Right cardiac atrium (tissue), 5 donors: Measurements from ENCODE around the gene CIRBP. TPM values are rescaled to one million over a fixed set of nuclear protein-coding genes. Genes with fewer than 3 reads are reported as not detected.

ENCODE experiments used
- ATAC-seq, 2 donors: fragments of 200-7000 bp; cut with Tn5 transposase; one replicate each; pipeline versions ENCODE4 v1.8.0 to v1.9.1; 2020; ENCODE audit warnings: moderate library complexity in 2 of 2, mild to moderate bottlenecking in 1 of 2
- DNase-seq, 3 donors: peaks; one replicate each; pipeline ENCODE4 v3.0.0-alpha.2; 2020
- H3K27ac ChIP-seq: one replicate; pipeline ENCODE4 v1.5.1; 2013; ENCODE audit warnings: mild to moderate bottlenecking, low read length, control low read depth, moderate library complexity
- H3K27me3 ChIP-seq: one replicate; pipeline ENCODE4 v1.6.1; 2013; ENCODE audit not compliant: control insufficient read depth, insufficient read depth
- H3K4me1 ChIP-seq: one replicate; pipeline ENCODE4 v1.6.1; 2013; ENCODE audit warnings: low read length; ENCODE audit not compliant: control insufficient read depth, insufficient read depth
- H3K4me3 ChIP-seq: one replicate; pipeline ENCODE4 v1.5.1; 2013; ENCODE audit warnings: low read length, control low read depth
- H3K9me3 ChIP-seq: one replicate; pipeline ENCODE4 v1.6.1; 2013; ENCODE audit warnings: low read length; ENCODE audit not compliant: control insufficient read depth
- WGBS: extraction: QIAGEN DNeasy Blood & Tissue Kit; methylation state at CpG from one replicate; pipeline ENCODE4 v1.1.7; 2013; 5-methylcytosine and 5-hydroxymethylcytosine counted together
- intact Hi-C, 4 donors: fragments of 100-400 bp; cut with DNase I; formaldehyde crosslinking; loops; one replicate each; pipeline versions ENCODE4 v1.11.0 to v1.14.0; 2022 to 2023
- polyA plus RNA-seq: library from polyadenylated mRNA; stranded (reverse); fragments of 200-250 nt; gene quantifications from one replicate; pipeline ENCODE4 v1.2.3, GENCODE V29; 2013
- total RNA-seq, 4 donors: library from RNA; stranded (reverse); fragmentation: NEBNext Ultra II Directional; extraction: Animal tissue kit (Norgen Biotek cat#: 25700); gene quantifications; one replicate each; pipeline ENCODE4 v1.2.1, GENCODE V29; 2021
- donor health status: healthy with polysubstance abuse.
- donor health status: DM: no; HTN: yes; CAD: no.
- donor health status: DM: no; HTN: no; CAD: no.
- donor health status: DM: no; HTN: yes; CAD: no; lungs with severe emphysema.
- donor health status: DM: yes; HTN: yes; CAD: no.

CIRBP gene
- total and polyA plus RNA-seq, 5 donors: 288 to 417 (median 369) TPM

- no peak for DNase-seq
- H3K4me3 ChIP-seq: no peak overlapping the region
- intact Hi-C loops: no loop called here
- 89% methylated on average over 25 of the region's 25 CpGs for WGBS
- H3K27me3 ChIP-seq: no peaks in the 10 kb centered on the region
- H3K27ac ChIP-seq: no peak overlapping the region
- H3K9me3 ChIP-seq: no peaks in the 10 kb centered on the region
- ATAC-seq: no peak
- peaks cover 4% of the 10 kb centered on the region for H3K4me1 ChIP-seq
Measured at GRCh38 chr19:1278713-1279660, 9.9 kb downstream of the CIRBP start.

GRCh38 chr19:1279782-1280341 is 10.7 kb downstream of the CIRBP start:
- Histone ChIP-seq H3K4me3 (no peak overlapping the region), H3K4me1 (peaks cover 1% of the 10 kb centered on the region), H3K27me3 (no peaks in the 10 kb centered on the region), H3K27ac (no peak overlapping the region), H3K9me3 (no peaks in the 10 kb centered on the region)
- WGBS: 31% methylated on average over 10 of the region's 10 CpGs
- ATAC-seq (peak; percentile 17 to 24), DNase-seq (peak; percentile 80 to 94 (median 94))
- intact Hi-C loops: loop anchor here in 3 of 4 donors (5.0 to 10.0 kb wide), 3 partner anchors 75 to 102 kb away; partner anchors contain the start of gene NDUFS7 (in 1 of the 3)

GRCh38 chr19:1280636-1281568 is 11.8 kb downstream of the CIRBP start:
- ATAC-seq: no peak
- Histone ChIP-seq H3K27me3 (no peaks in the 10 kb centered on the region), H3K27ac (no peak overlapping the region), H3K9me3 (no peaks in the 10 kb centered on the region), H3K4me3 (no peak overlapping the region), H3K4me1 (no peaks in the 10 kb centered on the region)
- 84% methylated on average over 53 of the region's 53 CpGs for WGBS
- intact Hi-C loops: loop anchor here in 3 of 4 donors (5.0 to 10.0 kb wide), 3 partner anchors 74 to 101 kb away; partner anchors contain the start of gene NDUFS7 (in 1 of the 3)
- DNase-seq: no peak

- intact Hi-C loops: loop anchor here in 3 of 4 donors (5.0 to 10.0 kb wide), 3 partner anchors 73 to 101 kb away; partner anchors contain the start of gene NDUFS7 (in 1 of the 3)
- 68% methylated on average over 15 of the region's 15 CpGs for WGBS
- no peaks in the 10 kb centered on the region for H3K4me1 ChIP-seq
- no peaks in the 10 kb centered on the region for H3K9me3 ChIP-seq
- H3K27me3 ChIP-seq: no peaks in the 10 kb centered on the region
- DNase-seq (no peak), ATAC-seq (no peak)
- H3K4me3 ChIP-seq: no peak overlapping the region
- H3K27ac ChIP-seq: no peak overlapping the region
Measured at GRCh38 chr19:1281569-1282287, 12.6 kb downstream of the CIRBP start.

- no peak overlapping the region for H3K27ac ChIP-seq
- ATAC-seq: no peak
- WGBS: 74% methylated on average over 18 of the region's 18 CpGs
- H3K9me3 ChIP-seq: no peaks in the 10 kb centered on the region
- H3K4me3 ChIP-seq: no peak overlapping the region
- no peaks in the 10 kb centered on the region for H3K4me1 ChIP-seq
- no peaks in the 10 kb centered on the region for H3K27me3 ChIP-seq
- intact Hi-C loops: loop anchor here in 3 of 4 donors (5.0 to 10.0 kb wide), 3 partner anchors 72 to 100 kb away; partner anchors contain the start of gene NDUFS7 (in 1 of the 3)
- DNase-seq: no peak
Measured at GRCh38 chr19:1282588-1283206, 13.6 kb downstream of the CIRBP start.

GRCh38 chr19:1283207-1283916 is 14.2 kb downstream of the CIRBP start:
- WGBS: 56% methylated on average over 29 of the region's 29 CpGs
- no peak for DNase-seq
- no peak overlapping the region for H3K4me3 ChIP-seq
- no peak overlapping the region for H3K27ac ChIP-seq
- H3K4me1 ChIP-seq: no peaks in the 10 kb centered on the region
- intact Hi-C loops: loop anchor here in 3 of 4 donors (5.0 to 10.0 kb wide), 3 partner anchors 71 to 99 kb away; partner anchors contain the start of gene NDUFS7 (in 1 of the 3)
- no peaks in the 10 kb centered on the region for H3K9me3 ChIP-seq
- ATAC-seq: no peak
- no peaks in the 10 kb centered on the region for H3K27me3 ChIP-seq

- intact Hi-C loops: loop anchor here in 3 of 4 donors (5.0 to 10.0 kb wide), 3 partner anchors 71 to 98 kb away; partner anchors contain the start of gene NDUFS7 (in 1 of the 3)
- Histone ChIP-seq H3K27me3 (no peaks in the 10 kb centered on the region), H3K4me1 (no peaks in the 10 kb centered on the region), H3K4me3 (no peak overlapping the region), H3K9me3 (no peaks in the 10 kb centered on the region), H3K27ac (no peak overlapping the region)
- 84% methylated on average over 12 of the region's 12 CpGs for WGBS
- no peak for ATAC-seq
- no peak for DNase-seq
Measured at GRCh38 chr19:1283917-1284292, 14.8 kb downstream of the CIRBP start.

- no peaks in the 10 kb centered on the region for H3K4me1 ChIP-seq
Measured at GRCh38 chr19:1284293-1284978, 15.3 kb downstream of the CIRBP start.

More at GRCh38 chr19:1284293-1284978, 15.3 kb downstream of the CIRBP start:
- intact Hi-C loops: loop anchor here in 3 of 4 donors (5.0 to 10.0 kb wide), 3 partner anchors 70 to 98 kb away; partner anchors contain the start of gene NDUFS7 (in 1 of the 3)
- DNase-seq (no peak), ATAC-seq (no peak)
- Histone ChIP-seq H3K27me3 (no peaks in the 10 kb centered on the region), H3K27ac (no peak overlapping the region), H3K4me3 (no peak overlapping the region), H3K9me3 (no peaks in the 10 kb centered on the region)
- 79% methylated on average over 20 of the region's 20 CpGs for WGBS
